Mammary epithelial cell (primary cell): Measurements from ENCODE around the gene MBLAC2.

Experiments used
- CTCF ChIP-seq, 2 donors: IDR thresholded peaks in 1 of 2; conservative IDR thresholded peaks in 1 of 2; 2 replicates each; pipeline ENCODE4 v1.5.1; 2011 to 2012; ENCODE audit warnings: inconsistent platforms in 2 of 2, low read length in 2 of 2, mild to moderate bottlenecking in 2 of 2, control low read depth in 1 of 2, low read depth in 1 of 2; ENCODE audit not compliant: insufficient read depth in 1 of 2; ENCODE audit errors: extremely low read depth in 1 of 2
- EZH2 ChIP-seq: IDR thresholded peaks from 2 replicates; pipeline ENCODE4 v1.6.1; 2012; ENCODE audit warnings: low read length, inconsistent platforms, borderline replicate concordance

GRCh38 chr5:90488791-90489190 lies 14.2 kb upstream of the MBLAC2 start:
- TF ChIP-seq CTCF (conservative IDR thresholded peaks at IDR 0.05 in 1 of 2, IDR thresholded peaks at IDR 0.05 in 1 of 2; ENCODE audit: extremely low read depth in 1 of 2, insufficient read depth in 1 of 2, low read depth in 1 of 2, low read length in 2 of 2): no peak
- TF ChIP-seq EZH2: no peak
